GM23338 (cell line): ENCODE results near the gene CPAMD8. TPM values are rescaled to one million over a fixed set of nuclear protein-coding genes. Genes with fewer than 3 reads are reported as not detected.

Experiments
- CREB1 ChIP-seq: fragments of 250-450 bp; sonication (Bioruptor Pico); IDR thresholded peaks from 2 replicates; pipeline ENCODE4 v1.5.0; 2020; ENCODE audit warnings: low read depth, mild to moderate bottlenecking, moderate library complexity
- CTCF ChIP-seq, 2 experiments: fragments of 200-600 bp in 1 of 2; sonication (generic) in 1 of 2; conservative IDR thresholded peaks; 2 replicates each; pipeline versions ENCODE4 v1.5.1 to v1.6.1; 2016 to 2017; ENCODE audit warnings: antibody characterized with exemption in 2 of 2, low read depth in 2 of 2, mild to moderate bottlenecking in 2 of 2, moderate library complexity in 1 of 2
- EZH2phosphoT487 ChIP-seq: fragments of 200-600 bp; sonication (generic); IDR thresholded peaks from one replicate; pipeline ENCODE4 v1.8.1; 2018; ENCODE audit warnings: antibody characterized with exemption; ENCODE audit not compliant: unreplicated experiment
- JUNB ChIP-seq: IDR thresholded peaks from one replicate; pipeline ENCODE4 v1.6.1; 2016; ENCODE audit warnings: antibody characterized with exemption; ENCODE audit not compliant: unreplicated experiment
- NANOG ChIP-seq: IDR thresholded peaks from 2 replicates; pipeline ENCODE4 v1.6.1; 2016; ENCODE audit warnings: antibody characterized with exemption, borderline replicate concordance
- POLR2AphosphoS5 ChIP-seq: IDR thresholded peaks from 2 replicates; pipeline ENCODE4 v1.6.1; 2016; ENCODE audit warnings: antibody characterized with exemption, low read depth
- REST ChIP-seq: IDR thresholded peaks from one replicate; pipeline ENCODE4 v1.6.1; 2018; ENCODE audit warnings: antibody characterized with exemption; ENCODE audit not compliant: unreplicated experiment
- STAT1 ChIP-seq: IDR thresholded peaks from one replicate; pipeline ENCODE4 v1.6.1; 2016; ENCODE audit warnings: antibody characterized with exemption; ENCODE audit not compliant: unreplicated experiment
- ZNF331 ChIP-seq: fragments of 250-450 bp; sonication (Bioruptor Pico); IDR thresholded peaks from 2 replicates; pipeline ENCODE4 v1.5.0; 2020; ENCODE audit warnings: low read depth, mild to moderate bottlenecking, moderate library complexity
- ZNF462 ChIP-seq: fragments of 250-450 bp; sonication (Bioruptor Pico); IDR thresholded peaks from 2 replicates; pipeline ENCODE4 v1.5.0; 2020; ENCODE audit warnings: mild to moderate bottlenecking, moderate library complexity
- polyA plus RNA-seq: library from polyadenylated mRNA; unstranded; fragments of >200 nt; fragmentation: Nextera tagmentation; extraction: Ambion mirVana; gene quantifications from 2 replicates; pipeline ENCODE4 v1.2.1, GENCODE V29; 2016
- total RNA-seq: library from RNA; depleted of rRNA; stranded (reverse); fragments of >200 nt; shearing (Covaris generic); gene quantifications from 2 replicates; pipeline ENCODE4 v1.2.3, GENCODE V29; 2014

The CPAMD8 gene
- total and polyA plus RNA-seq, 2 experiments from 2014 or later: 4.4 to 11.8 TPM

- TF ChIP-seq ZNF462 (no peak), NANOG (no peak), CREB1 (CRISPR knock-in tag) (no peak), JUNB (no peak), POLR2AphosphoS5 (no peak), REST (no peak), CTCF (conservative IDR thresholded peaks at IDR 0.05; ENCODE audit: low read depth in 2 of 2) (no peak), ZNF331 (CRISPR knock-in tag) (no peak), STAT1 (no peak), EZH2phosphoT487 (no peak)
Observed at GRCh38 chr19:16915734-16916133, 110.9 kb downstream of the CPAMD8 start (continued).
